GM12874 (cell line): ENCODE results near the gene C1orf159.

Source experiments
- CTCF ChIP-seq: IDR thresholded peaks from 2 replicates; pipeline ENCODE4 v1.5.1; 2011; ENCODE audit warnings: low read depth, mild to moderate bottlenecking, control low read depth, low read length, moderate library complexity; ENCODE audit not compliant: insufficient read depth

Gene C1orf159

GRCh38 chr1:1106510-1107221 lies 9.2 kb downstream of the C1orf159 start:
- TF ChIP-seq CTCF: no peak

- no peak for TF ChIP-seq CTCF
Measured at GRCh38 chr1:1101503-1101902, 14.4 kb downstream of the C1orf159 start.

GRCh38 chr1:1100296-1100695 lies 15.6 kb downstream of the C1orf159 start:
- no peak for TF ChIP-seq CTCF

- no peak for TF ChIP-seq CTCF
Measured at GRCh38 chr1:1099506-1100183, 16.2 kb downstream of the C1orf159 start.

- TF ChIP-seq CTCF: no peak
Measured at GRCh38 chr1:1098681-1099421, 17.0 kb downstream of the C1orf159 start.

- TF ChIP-seq CTCF: no peak
Measured at GRCh38 chr1:1094981-1095380, 20.9 kb downstream of the C1orf159 start.

- TF ChIP-seq CTCF: no peak
Measured at GRCh38 chr1:1093610-1093943, 22.3 kb downstream of the C1orf159 start.
